LHCN-M2 (cell line): ENCODE results near the gene ZFAND4. TPM values are rescaled to one million over a fixed set of nuclear protein-coding genes. Genes with fewer than 3 reads are reported as not detected.
"Not testable (repeated sequence)": the region's sequence is repeated elsewhere in the genome, so short reads cannot be mapped to it uniquely, and the experiment has no call there.

Source experiments
- DNase-seq: peaks from one replicate; pipeline ENCODE4 v3.0.0-alpha.2; 2012; ENCODE audit warnings: low read depth
- total RNA-seq: library from RNA; depleted of rRNA; stranded (reverse); fragments of >200 nt; gene quantifications from 2 replicates; pipeline ENCODE4 v1.2.3, GENCODE V29; 2014

ZFAND4 gene
- total RNA-seq, 1 experiment from 2014 or later: 8.3 TPM

DNA sequence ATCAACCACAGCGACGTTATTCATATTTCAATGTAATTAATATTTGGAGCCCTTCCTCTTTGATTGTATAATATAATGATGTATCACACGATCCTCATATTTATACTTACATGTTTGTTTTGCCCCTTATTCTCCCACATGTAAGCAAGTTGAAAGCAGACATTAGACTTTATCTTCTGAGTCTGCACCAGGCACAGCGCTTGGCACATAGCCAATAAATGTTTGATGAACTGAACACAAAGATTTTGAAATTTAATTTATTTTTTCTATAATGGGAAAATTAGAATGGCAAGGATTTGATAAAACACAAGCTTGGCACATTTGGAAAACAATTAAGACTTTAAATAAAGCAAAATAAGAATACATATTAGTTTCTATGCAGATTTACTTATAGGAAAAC is 31.6 kb downstream of the ZFAND4 start:
- no peak for DNase-seq

DNA sequence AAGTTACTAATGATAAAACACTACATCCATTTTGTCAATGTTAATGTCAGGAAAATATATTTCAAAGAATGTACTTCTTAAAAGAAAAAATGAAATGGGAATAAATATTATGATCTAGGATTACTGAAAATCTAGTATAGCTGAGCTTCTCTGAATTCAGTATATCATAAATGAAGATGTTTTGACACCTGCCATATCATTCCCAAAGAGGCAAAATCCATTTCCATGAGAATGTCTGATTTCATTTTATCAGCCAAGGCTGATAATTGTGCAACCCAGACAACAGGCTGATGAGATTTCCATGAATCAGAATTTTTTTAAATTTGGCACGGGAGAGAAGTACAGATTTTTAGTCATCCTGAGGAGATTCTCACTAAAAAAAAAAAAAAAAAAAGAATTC is 32.5 kb downstream of the ZFAND4 start:
- DNase-seq: no peak

DNA sequence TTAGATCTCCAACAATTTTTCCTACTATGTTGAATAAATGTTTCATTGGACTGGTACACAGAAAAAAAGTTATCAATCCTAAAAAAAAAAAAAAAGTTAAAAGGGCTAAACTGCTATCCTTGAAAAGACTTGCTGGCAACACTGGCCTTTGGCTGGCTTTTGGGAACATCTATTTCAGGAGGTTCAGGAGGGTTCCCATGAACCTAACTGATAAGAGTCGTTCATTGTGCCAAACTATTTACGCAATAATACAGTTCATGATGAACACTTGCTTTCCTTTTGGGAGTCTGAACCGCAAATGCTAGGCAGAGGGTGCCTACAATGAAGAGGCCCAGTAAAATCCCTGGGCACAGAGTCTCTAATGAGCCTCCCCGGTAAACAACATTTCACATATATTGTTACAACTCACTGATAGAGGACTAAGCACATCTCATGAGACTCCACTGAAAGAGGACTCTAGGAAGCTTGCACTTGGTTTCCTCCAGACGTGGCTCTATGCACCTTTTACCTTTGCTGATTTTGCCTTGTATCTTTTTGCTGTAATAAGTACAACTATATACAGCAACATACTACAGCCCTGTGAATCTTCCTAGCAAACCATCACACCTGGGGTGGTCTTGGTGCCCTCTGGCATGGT is 45.0 kb downstream of the ZFAND4 start:
- DNase-seq: no peak

DNA sequence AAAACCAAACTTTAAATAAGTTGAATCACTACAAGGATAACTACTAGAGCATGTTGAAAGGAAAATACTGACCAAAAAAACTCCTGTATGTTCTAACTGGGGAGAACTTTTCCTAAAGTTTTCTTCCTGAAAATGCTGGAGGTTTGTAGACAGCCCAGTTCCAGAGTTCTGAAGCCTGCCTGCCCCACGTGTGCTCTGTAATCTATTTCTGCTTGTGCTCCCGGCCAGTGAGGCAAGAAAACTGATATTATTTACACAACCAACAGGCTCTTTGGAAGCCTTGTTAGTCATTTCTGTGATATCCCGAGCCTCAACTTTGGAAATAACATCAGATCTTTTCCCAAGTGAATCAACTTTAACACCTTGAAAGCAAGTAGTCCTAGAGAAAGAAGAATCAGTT is 46.7 kb downstream of the ZFAND4 start:
- no peak for DNase-seq

DNA sequence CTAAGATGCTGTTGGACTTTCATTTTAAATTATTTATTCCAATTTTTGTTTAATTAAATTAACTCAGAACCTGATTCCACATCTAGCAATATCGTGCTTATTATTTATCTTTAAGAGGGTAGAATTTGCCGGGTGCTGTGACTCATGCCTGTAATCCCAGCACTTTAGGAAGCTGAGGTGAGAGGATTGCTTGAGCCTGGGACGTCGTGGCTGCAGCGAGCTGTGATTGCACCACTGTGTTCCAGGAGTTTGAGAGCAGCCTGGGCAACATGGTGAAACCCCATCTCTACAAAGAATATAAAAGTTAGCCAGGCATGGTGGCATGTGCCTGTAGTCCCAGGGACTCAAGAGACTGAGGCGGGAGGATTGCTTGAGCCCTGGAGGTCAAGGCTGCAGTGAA is 47.8 kb downstream of the ZFAND4 start:
- peak; percentile 6 for DNase-seq

DNA sequence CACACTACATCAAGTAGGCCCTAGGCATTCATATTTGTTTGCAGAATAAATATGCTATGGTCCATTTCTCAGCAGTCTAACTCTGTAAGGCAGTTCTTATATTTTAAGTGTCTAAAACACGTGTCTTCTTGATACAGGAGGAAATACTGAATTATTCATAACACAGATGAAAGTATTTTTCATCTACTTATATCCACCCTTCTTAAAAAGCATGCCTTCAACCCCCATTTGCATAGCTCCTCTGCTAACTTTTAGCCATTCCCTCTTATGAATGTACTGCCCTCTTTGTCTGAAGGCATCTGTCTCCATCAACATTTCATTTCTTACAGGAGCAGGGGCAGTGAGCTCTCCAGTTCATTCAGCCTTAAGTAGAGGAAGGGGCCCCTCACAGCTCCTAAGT is 57.7 kb downstream of the ZFAND4 start:
- DNase-seq: no peak

DNA sequence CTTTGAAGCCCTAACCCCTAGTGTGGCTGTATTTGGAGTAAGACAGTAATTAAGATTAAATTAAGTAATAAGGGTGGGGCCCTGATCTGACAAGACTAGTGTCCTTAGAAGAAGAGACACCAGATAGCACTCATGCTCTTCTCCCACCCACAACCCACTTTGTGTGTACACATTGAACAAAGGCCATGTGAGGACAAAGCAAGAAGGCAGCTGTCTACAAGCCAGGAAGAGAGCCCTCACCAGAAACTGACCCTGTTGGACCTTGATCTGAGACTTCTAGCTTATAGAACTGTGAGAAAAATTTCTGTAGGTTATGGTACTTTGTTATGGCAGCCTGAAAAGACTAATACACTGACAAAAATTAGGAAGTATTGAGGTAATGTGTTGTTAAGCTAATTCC is 59.8 kb downstream of the ZFAND4 start:
- no peak for DNase-seq

DNA sequence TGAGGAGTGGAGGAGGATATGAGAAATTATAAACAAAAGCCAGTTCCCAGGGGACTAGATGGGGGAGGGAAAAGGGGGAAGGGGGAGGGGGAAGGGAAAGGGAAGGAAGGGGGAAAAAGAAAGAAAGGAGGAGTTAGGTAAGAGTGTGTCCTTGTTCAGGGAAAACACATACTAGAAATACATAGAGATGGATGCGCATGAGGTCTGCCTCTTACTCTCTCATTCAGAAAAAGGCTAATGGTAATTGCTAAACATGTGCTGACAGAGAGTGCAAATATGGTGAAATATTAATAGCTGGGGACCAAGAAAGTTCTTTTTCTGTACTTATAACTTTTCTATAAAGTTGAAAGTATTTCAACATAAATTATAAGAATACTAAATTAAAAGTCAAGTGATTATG is 64.5 kb downstream of the ZFAND4 start:
- no peak for DNase-seq

DNA sequence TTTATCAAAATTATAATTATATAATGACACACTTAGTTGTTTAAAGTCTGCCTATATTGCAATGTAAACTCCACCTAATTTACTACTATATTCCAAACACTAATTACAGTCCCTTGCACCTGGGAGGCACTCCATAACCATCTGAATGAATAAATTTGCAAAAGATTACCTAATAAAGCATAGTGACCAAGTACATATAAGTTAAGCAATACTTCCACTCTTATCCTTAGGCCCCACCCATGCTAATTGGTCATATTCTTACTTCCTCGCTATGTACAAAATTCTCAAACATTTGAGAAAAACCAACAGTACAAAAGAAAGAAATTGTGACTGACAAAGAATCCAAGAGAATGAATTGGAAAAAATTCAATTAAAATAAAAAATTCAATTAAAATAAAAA is 65.3 kb downstream of the ZFAND4 start:
- DNase-seq: no peak

DNA sequence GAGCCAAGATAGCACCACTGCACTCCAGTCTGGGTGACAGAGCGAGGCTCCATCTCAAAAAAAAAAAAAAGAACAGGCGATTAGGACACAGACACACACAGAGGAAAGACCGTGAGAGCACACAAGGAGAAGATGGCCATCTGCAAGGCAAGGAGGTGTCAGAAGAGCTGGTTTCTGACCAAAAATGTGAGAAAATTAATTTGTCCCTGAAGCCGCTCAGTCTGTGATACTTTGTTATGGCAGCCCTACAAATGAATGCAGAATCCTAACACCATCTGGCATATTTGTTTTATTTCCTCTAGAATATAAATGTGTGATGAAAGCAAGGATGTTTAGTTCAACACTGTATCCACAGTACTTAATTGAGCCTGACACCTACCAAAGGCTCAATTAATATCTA is 69.7 kb downstream of the ZFAND4 start:
- no peak for DNase-seq

DNA sequence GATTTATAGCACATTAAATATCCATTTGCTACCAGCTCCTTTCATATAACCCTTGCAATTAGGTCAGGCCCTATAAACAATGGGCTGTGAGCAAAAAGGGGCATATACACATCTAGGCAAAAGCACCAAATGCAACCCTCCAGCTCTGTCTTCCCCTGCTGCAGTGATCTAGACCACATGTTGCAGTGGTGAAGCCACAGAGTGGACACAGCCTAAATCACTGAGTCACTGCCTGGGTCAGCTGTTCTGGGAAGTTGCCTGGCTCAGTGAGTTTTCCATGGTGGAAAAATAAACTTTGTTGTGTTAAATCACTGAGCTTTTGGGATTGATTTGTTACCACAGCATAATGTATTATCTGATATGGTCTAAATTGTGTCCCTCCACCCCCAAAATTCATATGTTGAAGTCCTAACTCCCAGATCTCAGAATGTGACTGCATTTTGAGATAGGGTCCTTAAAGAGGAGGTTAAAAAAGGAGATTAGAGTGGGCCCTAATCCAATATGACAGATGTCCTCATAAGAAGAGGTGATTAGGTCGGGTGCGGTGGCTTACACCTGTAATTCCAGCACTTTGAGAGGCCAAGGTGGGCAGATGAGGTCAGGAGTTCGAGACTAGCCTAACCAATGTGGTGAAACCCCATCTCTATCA is 70.4 kb downstream of the ZFAND4 start:
- DNase-seq: peak; percentile 80

DNA sequence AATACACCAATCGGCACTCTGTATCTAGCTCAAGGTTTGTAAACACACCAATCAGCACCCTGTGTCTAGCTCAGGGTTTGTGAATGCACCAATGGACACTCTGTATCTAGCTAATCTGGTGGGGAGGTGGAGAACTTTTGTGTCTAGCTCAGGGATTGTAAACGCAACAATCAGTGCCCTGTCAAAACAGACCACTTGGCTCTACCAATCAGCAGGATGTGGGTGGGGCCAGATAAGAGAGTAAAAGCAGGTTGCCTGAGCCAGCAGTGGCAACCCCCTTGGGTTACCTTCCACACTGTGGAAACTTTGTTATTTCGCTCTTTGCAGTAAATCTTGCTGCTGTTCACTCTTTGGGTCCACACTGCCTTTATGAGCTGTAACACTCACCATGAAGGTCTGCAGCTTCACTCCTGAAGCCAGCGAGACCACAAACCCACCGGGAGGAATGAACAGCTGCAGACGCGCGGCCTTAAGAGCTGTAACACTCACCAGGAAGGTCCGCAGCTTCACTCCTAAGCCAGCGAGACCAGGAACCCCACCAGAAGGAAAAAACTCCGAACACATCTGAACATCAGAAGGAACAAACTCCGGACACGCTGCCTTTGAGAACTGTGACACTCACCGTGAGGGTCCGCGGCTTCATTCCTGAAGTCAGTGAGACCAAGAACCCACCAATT is 71.2 kb downstream of the ZFAND4 start:
- DNase-seq: not testable (repeated sequence)

DNA sequence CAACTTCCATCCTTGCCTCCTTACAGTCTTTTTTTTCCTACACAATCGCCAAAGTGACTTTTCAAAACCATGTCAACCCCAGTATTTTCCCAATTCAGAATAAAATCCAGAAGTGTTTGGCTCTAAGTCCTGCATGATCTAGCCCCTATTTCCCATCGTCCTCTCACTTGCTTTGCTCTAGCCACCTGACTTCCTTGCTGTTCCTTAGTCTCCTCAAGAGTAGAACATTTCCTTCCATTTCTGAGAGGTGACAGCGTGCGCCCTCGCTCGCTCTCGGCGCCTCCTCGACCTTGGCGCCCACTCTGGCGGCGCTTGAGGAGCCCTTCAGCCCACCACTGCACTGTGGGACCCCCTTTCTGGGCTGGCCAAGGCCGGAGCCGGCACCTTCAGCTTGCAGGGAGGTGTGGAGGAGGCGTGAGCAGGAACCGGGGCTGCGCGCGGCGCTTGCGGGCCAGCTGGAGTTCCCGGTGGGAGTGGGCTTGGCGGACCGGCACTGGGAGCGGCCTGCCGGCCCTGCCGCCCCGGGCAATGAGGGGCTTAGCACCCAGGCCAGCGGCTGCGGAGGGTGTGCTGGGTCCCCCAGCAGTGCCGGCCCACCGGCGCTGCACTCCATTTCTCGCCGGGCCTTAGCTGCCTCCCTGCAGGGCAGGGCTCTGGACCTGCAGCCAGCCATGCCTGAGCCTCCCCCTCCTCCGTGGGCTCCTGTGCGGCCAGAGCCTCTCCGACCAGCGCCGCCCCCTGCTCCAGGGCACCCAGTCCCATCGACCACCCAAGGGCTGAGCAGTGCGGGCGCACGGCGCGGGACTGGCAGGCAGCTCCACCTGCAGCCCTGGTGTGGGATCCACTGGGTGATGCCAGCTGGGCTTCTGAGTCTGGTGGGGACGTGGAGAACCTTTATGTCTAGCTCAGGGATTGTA is 72.0 kb downstream of the ZFAND4 start:
- not testable (repeated sequence) for DNase-seq

DNA sequence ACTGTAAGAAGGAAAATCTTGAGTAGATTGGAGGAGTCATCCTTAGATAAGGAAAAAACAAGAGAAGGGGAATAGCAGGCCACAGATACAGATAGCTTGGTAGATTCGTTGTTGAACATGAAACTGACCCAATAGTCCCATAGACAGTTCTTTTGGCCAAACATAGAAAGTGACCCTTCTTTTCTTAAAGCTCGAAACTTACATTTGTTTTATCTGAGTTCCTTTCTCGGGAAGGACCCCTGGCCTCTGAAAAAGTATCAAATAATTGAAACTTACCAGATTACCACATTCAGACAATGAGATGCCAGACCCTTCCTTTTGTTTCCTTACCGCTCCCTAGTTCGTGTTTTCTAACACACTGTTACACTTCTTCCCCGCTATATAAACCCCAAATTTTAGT is 72.9 kb downstream of the ZFAND4 start:
- no peak for DNase-seq

DNA sequence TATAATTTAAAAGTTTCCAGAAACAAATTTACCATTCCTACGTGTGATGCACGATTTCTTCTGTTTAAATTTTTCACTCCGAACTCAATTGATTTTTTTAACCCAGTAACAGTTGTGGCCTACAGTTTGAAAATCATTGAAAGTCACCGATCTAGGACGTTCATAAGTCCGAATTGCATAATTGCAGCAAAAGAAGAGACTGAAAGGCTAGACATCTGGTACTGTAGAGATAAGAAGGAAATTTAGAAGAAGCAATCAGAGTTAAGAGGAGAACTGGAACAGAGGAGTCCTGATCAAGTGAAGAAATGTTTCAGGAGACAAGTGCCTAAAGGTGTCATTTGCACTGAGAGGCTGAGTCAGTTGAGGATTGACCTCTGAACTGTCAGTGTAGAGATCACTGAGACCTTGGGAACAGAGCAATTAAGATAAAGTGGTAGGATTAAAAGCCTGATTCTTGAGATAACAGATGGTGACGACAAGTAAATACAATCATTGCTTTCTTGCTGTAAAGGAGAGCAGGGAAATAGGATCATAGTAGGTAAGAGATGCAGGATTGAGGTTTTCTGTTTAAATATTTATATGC is 73.5 kb downstream of the ZFAND4 start:
- no peak for DNase-seq

DNA sequence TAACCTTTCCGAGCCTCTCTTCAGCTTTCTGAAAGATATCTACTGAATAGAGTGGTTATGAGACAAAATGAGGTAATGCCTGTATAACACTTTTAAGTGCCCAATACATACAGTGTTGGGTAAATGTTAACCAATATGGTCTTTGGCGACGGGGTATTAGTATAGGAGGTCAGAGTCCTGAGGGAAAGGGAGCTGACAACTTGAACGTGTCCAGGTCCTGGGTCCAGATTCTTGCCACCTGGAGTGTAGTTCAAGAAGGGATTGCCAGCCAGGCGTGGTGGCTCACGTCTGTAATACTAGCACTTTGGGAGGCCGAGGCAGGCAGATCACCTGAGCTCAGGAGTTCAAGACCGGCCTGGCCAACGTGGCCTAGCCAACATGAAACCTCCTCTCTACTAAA is 76.0 kb downstream of the ZFAND4 start:
- DNase-seq: no peak

DNA sequence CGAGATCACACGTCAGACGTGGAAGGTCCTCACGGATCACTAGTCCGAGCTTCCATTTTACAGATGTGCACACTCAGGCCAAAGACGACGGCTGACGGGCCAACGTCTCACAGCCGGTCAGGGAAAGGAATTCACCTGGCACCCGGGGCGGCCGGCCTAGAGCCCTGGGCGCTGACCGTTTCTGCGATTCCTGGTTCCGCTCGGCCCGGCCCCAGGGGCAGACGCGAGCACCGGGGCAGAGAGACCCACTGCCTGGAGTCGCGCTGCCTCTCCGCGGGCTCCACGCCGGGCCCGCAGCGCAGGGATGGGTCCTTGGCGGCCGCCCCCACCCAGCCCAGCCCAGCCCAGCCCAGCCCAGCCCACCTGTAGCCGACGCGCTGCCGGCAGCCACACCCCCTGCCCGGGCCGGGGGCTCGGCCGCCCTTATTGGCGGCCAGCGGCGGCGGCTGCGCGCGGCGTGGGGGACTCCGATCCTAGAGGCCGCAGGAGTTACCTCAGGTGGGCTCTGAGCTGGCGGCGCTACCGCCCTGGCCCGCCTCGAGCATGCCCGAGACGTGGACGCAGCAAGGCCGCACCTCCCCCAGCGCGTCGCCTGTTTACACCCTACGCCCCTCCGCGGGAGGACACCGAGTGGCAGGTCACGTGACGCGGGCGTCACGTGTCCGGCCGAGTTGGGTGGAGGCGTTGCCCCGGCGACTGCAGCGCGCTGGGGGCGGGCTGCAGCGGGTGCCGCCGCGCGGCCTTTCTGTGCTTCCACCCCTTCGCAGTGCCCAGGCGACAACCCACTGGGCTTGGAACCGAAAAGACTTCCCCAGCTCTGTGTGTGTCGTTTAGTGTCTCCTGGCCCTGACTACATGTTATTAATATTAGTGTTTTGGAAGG is 78.1 kb downstream of the ZFAND4 start:
- peak; percentile 85 for DNase-seq

DNA sequence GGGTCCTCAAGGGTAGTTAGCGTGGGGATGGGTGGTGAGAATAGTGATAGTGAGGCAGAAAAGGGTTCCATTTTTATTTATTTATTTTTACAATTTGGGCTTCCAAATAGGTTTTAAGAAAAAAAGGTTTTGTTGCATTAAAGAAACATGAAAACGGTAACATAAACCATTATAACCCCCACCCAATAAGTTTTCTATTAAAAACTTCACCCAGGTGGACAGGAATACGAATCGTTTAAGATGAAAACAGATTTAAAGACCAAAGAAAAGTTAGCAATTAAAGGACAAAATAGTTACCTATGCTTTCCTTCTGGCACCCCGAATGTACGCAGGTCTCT is 78.7 kb downstream of the ZFAND4 start:
- no peak for DNase-seq

DNA sequence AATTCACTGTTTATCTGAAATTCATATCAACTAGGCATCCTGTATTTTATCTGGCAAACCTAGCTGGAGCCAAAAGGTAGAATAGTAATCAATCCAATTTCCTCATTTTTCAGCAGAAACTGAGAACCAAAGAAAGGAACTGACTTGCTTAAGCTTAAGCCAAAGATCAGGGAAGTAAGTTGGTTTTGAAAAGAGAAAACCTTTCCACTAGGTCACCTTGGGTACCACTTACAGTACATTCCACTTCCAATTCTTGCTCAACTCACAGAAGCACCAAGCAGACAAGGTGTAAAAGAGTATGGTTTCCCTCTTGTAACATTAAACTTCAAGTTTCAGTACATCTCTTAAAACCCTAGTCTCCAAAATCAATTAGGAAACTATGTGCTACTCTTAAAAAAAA is 79.6 kb downstream of the ZFAND4 start:
- no peak for DNase-seq

DNA sequence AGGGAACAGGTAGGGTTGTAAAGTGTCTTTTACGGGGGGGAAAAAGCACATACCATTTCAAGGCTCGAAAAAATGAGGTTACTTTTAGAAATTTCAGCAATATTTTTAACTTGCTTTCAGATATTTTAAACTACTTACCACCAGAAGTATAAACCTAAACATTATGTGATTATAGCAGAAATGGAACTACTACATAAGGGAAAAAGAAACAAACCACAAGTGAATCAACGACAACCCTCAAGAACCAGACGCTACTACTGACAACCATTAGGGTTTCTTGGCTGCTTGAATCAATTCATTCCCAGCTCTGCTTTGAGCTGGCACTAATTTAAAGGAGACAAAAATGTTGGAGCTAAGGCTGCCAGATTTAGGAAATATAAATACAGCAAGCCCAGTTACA is 80.1 kb downstream of the ZFAND4 start:
- DNase-seq: no peak

DNA sequence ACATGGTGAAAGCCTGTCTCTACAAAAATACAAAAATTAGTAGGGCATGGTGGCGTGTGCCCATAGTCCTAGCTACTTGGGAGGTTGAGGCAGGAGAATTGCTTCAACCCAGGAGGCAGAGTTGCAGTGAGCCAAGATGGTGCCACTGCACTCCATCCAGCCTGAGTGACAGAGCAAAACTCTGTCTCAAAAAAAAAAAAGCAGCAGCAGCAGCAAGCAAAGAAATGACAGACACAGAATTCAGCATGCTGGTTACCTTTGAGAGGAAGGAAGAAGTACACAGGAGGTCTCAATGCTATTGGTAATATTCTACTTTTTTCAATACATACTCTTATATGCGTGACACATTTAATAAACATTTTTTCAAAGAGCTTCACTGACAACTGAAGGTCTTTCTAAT is 81.3 kb downstream of the ZFAND4 start:
- DNase-seq: no peak
